ENCODE measurements around the gene SDE2. TPM values are rescaled to one million over a fixed set of nuclear protein-coding genes. Genes with fewer than 3 reads are reported as not detected.

SDE2 gene
- total RNA-seq, 4 donors from 2014 or later, result 26.2 to 32.7 (median 30.9) TPM

DNA sequence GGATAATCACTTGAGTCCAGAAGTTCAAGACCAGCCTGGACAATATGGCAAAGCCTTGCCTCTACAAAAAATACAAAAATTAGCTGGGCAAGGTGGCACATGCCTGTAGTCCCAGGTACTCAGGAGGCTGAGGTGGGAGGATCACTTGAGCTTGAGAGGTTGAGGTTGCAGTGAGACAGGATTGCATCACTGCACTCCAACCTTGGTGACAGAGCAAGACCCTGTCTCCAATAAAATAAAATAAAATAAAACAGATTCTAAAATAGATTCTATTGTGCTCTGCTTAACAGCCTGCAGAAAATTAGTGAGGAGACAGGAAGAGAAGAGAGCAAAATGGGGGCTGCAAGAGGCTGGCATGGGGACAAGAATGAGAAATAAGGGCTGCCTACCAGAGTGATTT lies 7.5 kb upstream of the SDE2 start:
- no peak for DNase-seq (ENCODE audit: low spot score in 2 of 2)
- intact Hi-C loops (cut with DNase I; ENCODE audit: low total_unique reads), result no loop called here
- no peak overlapping the region for H3K4me3 ChIP-seq (ENCODE audit: low read depth, poor library complexity, severe bottlenecking)
- TF ChIP-seq POLR2A (IDR thresholded peaks at IDR 0.05), result no peak
- TF ChIP-seq, protein P1, sequence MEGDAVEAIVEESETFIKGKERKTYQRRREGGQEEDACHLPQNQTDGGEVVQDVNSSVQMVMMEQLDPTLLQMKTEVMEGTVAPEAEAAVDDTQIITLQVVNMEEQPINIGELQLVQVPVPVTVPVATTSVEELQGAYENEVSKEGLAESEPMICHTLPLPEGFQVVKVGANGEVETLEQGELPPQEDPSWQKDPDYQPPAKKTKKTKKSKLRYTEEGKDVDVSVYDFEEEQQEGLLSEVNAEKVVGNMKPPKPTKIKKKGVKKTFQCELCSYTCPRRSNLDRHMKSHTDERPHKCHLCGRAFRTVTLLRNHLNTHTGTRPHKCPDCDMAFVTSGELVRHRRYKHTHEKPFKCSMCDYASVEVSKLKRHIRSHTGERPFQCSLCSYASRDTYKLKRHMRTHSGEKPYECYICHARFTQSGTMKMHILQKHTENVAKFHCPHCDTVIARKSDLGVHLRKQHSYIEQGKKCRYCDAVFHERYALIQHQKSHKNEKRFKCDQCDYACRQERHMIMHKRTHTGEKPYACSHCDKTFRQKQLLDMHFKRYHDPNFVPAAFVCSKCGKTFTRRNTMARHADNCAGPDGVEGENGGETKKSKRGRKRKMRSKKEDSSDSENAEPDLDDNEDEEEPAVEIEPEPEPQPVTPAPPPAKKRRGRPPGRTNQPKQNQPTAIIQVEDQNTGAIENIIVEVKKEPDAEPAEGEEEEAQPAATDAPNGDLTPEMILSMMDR (IDR thresholded peaks at IDR 0.05), result no peak

DNA sequence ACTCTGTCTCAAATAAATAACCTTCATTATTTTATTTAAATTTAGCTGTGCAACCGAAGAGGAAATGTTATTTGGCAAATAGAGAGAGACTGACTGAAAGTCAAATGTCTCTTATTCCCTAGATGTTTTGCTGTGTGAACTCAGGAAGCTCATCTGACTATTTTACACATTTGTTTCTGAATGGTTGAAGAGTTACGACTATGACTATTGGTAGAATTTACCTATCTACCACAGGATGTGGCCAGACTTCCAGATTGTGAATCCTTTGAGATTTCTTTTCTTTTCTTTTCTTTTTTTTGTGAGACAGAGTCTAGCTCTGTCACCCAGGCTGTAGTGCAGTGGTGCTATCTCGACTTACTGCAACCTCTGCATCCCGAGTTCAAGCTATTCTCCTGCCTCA lies 5.3 kb upstream of the SDE2 start:
- intact Hi-C loops (cut with DNase I; ENCODE audit: low total_unique reads), result no loop called here
- TF ChIP-seq, protein P1 (IDR thresholded peaks at IDR 0.05), result no peak
- no peak for TF ChIP-seq POLR2A (IDR thresholded peaks at IDR 0.05)
- no peak overlapping the region for H3K4me3 ChIP-seq (ENCODE audit: low read depth, poor library complexity, severe bottlenecking)
- 87 to 90% methylated on average over 4 of the region's 4 CpGs for WGBS, 2 donors
- no peak for DNase-seq (ENCODE audit: low spot score in 2 of 2)

DNA sequence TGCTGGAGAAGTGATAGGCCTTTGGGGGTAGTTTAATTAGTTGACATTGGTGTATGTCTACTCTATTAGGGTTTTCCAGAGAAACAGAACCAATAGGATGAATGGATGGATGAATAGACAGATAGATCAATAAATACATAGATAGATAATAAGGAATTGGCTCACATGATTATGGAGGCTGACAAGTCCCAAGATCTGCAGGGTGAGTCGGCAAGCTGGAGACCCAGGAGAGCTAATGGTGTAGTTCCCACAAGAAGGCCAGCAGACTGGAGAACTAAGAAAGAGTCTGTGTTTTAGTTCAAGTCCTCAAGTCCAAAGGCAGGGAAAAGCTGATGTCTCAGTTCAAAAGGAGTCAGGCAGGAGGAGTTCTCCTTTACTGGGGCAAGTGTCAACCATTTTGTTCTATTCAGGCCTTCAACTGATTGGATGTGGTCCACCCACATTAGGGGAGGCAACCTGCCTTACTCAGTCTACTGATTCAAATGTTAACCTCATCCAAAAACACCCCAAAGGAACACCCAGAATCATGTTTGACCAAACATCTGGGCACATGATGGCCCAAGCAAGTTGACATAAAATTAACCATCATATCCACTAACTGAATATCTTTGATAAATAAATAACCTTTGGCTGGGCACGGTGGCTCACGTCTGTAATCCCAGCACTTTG lies 4.5 kb upstream of the SDE2 start:
- WGBS, 2 donors, result 90 to 98% methylated on average over 3 of the region's 3 CpGs
- TF ChIP-seq, protein P1 (IDR thresholded peaks at IDR 0.05), result no peak
- no peak for TF ChIP-seq POLR2A (IDR thresholded peaks at IDR 0.05)
- intact Hi-C loops (cut with DNase I; ENCODE audit: low total_unique reads), result no loop called here
- DNase-seq (ENCODE audit: low spot score in 2 of 2), result no peak
- no peak overlapping the region for H3K4me3 ChIP-seq (ENCODE audit: low read depth, poor library complexity, severe bottlenecking)

DNA sequence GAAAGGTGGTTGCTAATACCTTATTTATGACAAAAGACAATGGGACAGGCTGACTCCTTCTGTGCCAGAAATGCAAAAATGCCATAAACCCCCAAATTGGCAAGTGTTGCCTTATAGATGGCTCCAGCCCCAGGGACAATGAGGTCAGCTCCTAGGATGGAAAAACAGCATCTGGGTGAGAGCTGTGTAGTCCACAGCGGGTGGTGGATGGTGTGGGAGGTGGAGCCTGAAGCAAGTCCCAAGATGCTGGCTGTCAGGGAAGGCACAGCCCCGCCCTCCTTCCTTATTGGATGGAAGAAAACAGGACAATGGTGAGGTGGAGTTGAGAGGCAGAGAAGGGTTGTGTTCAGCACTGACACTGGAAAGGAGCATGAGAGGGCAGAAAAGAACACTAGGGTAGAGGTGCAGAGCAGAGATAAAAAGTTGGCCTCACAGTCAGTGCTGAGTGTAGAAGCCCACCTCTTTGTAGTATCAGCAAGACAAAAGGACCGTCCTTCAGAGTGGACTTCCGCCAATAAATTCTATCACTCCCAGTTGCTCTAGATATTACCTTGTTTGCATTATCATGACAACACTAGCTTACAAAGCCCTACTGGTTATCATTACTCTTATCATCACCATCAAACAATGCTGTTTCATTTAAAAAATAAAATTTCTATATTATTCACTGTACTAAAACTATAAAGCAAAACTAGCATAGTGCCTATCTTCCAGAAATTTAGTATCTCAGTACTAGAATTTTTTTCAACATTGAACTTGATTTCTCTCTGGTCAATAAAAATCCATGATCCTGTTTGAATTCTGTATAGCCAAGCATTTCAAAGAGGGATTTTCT lies 3.7 kb upstream of the SDE2 start:
- intact Hi-C loops (cut with DNase I; ENCODE audit: low total_unique reads), result no loop called here
- H3K4me3 ChIP-seq (ENCODE audit: low read depth, poor library complexity, severe bottlenecking), result no peak overlapping the region
- peak; percentile 84 to 93 for DNase-seq (ENCODE audit: low spot score in 2 of 2)
- TF ChIP-seq, protein P1 (IDR thresholded peaks at IDR 0.05), result no peak
- no peak for TF ChIP-seq POLR2A (IDR thresholded peaks at IDR 0.05)
- WGBS, 2 donors, result 38% methylated on average over 4 of the region's 4 CpGs

DNA sequence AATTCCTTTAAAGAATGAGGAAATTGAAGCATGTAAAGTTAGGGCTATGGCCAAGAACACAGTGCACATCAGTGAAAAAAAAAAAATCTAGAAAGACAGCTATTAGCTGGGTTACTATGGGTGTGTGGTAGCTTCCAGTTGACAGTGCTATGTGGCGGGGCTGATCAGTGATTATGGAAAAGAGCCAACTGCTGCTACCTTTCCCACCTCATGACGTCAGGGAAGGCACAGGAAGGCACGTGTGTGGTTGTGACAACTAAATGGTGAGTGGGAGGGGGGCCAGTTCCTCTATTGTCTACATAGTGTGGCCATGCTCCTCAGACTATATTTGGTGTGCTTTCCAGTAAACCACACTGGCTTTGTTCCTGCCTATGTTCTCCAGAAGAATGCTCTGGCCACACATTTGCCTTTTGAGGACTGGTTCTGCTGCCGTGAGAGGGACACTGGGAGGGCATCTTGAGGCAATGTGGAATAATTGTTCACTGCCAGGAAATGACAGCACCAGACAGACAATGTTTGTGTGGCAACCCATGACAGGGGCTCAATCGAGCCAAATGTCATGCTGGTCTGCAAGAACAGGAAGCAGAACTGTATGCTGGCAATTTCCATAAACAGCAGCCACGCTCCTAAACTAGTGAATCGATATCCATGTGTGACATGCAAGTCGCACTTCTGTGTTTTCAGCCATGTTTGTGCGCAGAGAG lies 3.0 kb upstream of the SDE2 start:
- intact Hi-C loops (cut with DNase I; ENCODE audit: low total_unique reads), result no loop called here

More for the DNA sequence above, 3.0 kb upstream of the SDE2 start:
- TF ChIP-seq POLR2A (IDR thresholded peaks at IDR 0.05), result no peak
- TF ChIP-seq, protein P1 (IDR thresholded peaks at IDR 0.05), result no peak
- WGBS, 2 donors, result 21 to 26% methylated on average over 9 of the region's 9 CpGs
- DNase-seq (ENCODE audit: low spot score in 2 of 2), result peak; percentile 87 to 95
- no peak overlapping the region for H3K4me3 ChIP-seq (ENCODE audit: low read depth, poor library complexity, severe bottlenecking)
